ENCODE measurements around the gene CPSF6. TPM values are rescaled to one million over a fixed set of nuclear protein-coding genes. Genes with fewer than 3 reads are reported as not detected.
A peak's percentile ranks its signal among the peaks of the same experiment; 100 is the strongest.

CPSF6 gene
- total and polyA plus RNA-seq, 4 donors, result 16.9 to 147 (median 32.9) TPM

DNA sequence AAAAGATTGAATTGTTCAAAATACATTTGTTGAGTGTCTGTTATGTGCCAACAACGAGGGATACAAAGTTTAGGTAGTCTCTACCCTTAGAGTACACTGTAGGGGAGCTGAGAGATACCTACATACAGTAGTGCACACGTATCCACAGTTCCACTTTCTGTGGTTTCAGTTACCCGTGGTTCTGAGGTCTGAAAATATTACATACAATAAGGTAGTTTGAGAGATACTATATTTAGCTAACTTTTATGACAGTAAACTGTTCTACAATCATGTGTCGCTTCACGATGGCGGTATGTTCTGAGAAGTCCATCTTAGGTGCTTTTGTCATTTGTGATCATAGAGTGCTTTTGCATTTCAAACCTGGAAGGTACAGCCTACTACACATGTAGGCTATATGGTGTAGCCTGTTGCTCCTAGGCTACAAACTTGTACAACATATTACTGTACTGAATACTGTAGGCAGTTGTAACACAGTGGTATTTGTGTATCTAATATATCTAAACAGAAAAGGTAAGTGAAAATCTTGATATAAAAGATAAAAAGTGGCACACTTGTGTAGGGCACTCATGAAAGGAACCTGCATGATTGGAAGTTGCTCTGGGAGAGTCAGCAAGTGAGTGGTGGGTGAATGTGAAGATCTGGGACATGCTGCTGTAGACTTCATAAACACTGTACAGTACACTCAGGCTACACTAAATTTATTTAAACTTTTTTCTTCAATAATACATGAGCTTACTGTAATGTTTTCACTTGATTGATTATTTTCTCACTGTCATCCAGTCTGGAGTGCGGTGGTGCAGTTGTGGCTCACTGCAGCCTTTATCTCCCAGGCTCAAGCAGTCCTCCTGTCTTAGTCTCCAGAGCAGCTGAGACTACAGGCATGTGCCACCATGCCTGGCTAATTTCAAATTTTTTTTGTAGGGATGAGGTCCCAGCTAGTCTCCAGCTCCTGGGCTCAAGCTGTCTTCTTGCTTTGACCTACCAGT is 4.0 kb downstream of the CPSF6 start:
- Histone ChIP-seq H3K27me3 (ENCODE audit: control insufficient read depth in 3 of 3, insufficient read depth in 3 of 3, low read length in 2 of 3) (no peaks in the 10 kb centered on the region), H3K4me1 (ENCODE audit: control insufficient read depth in 5 of 5, insufficient read depth in 5 of 5, low read length in 5 of 5) (peaks cover 5 to 48% (median 16%) of the 10 kb centered on the region in 5 donors), H3K4me3 (no peak overlapping the region), H3K27ac (ENCODE audit: low read depth in 1 of 2, low read length in 1 of 2) (no peak overlapping the region), H3K36me3 (ENCODE audit: control insufficient read depth in 4 of 4, insufficient read depth in 4 of 4, low read length in 4 of 4) (peaks cover 0 to 6% (median 1%) of the 10 kb centered on the region in 4 donors), H3K9me3 (ENCODE audit: control insufficient read depth in 4 of 4, insufficient read depth in 3 of 4, low read length in 3 of 4) (no peaks in the 10 kb centered on the region), H3K9ac (ENCODE audit: insufficient read depth in 1 of 2, low read length in 2 of 2) (no peak overlapping the region)
- whole genome bisulfite sequencing, 2 donors, result 42 to 62% methylated on average over 7 of the region's 7 CpGs
- TF ChIP-seq CTCF (IDR thresholded peaks at IDR 0.05; ENCODE audit: control extremely low read depth, extremely low read depth), result no peak
- ATAC-seq (ENCODE audit: insufficient read depth, low FRiP score), result no peak
- DNase-seq, result no peak

DNA sequence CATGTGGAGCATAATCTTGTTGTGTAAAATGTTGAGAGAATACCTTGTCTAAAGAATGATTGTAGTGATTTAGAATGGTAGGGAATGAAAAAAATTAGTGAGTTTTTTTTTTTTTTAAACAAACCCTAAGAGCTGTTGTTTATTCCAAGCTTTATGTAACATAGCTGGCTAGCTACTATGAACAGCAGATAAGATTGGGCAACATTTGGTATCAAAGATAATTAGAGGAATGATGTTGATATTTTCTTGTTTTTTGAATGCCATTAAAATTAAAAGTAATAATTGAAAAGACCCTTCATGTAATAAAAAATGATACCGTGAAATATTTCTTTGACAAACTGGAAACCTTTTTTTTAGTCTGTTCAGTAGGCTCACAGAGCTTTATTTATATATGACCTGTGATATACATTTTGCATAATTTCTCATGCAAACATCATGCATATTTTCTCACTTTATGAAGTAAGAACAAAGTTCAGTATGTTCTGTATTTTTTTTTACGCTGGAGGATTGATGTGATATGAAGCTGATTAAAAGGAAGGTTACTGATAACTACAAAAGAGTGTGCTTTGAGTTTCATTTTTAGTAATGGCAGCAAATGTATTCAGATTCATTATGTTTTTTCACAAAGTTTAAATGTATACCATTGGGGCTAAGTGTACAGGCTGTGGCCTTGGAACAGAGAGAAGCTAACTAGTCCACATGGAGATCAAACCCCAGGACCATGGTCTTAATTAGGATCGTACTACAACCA is 8.1 kb downstream of the CPSF6 start:
- DNase-seq (peak in 1 of 3 donors; percentile 51), ATAC-seq (ENCODE audit: insufficient read depth, low FRiP score) (no peak)
- H3K4me3 ChIP-seq, result no peak overlapping the region
- WGBS, 2 donors, result 80 to 87% methylated on average over 3 of the region's 3 CpGs
- no peak overlapping the region for H3K27ac ChIP-seq (ENCODE audit: low read depth in 1 of 2, low read length in 1 of 2)
- H3K4me1 ChIP-seq (ENCODE audit: control insufficient read depth in 5 of 5, insufficient read depth in 5 of 5, low read length in 5 of 5), result peaks cover 6 to 33% (median 16%) of the 10 kb centered on the region in 5 donors
- peaks cover 0 to 6% (median 1%) of the 10 kb centered on the region in 4 donors for H3K36me3 ChIP-seq (ENCODE audit: control insufficient read depth in 4 of 4, insufficient read depth in 4 of 4, low read length in 4 of 4)
- H3K9me3 ChIP-seq (ENCODE audit: control insufficient read depth in 4 of 4, insufficient read depth in 3 of 4, low read length in 3 of 4), result no peaks in the 10 kb centered on the region
- no peak overlapping the region for H3K9ac ChIP-seq (ENCODE audit: insufficient read depth in 1 of 2, low read length in 2 of 2)
- no peak for TF ChIP-seq CTCF (IDR thresholded peaks at IDR 0.05; ENCODE audit: control extremely low read depth, extremely low read depth)
- no peaks in the 10 kb centered on the region for H3K27me3 ChIP-seq (ENCODE audit: control insufficient read depth in 3 of 3, insufficient read depth in 3 of 3, low read length in 2 of 3)

DNA sequence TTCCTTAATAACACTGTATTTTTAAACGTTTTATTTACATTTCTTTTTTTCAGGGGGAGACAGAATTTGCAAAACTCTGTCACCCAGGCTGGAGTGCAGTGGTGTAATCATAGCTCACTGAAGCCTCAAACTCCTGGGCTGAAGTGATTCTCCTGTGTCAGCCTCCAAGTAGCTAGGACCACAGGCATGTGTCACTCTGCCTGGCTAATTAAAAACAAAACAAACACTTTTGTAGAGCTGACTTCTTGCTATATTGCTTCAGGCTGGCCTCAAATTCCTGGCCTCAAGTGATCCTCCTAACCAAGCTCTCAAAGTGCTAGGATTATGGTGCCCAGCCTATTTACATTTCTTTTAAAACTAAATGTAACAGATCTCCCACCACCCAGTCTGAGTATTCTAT is 12.7 kb downstream of the CPSF6 start:
- H3K36me3 ChIP-seq (ENCODE audit: control insufficient read depth in 4 of 4, insufficient read depth in 4 of 4, low read length in 4 of 4), result peaks cover 2 to 23% (median 10%) of the 10 kb centered on the region in 4 donors
- H3K27me3 ChIP-seq (ENCODE audit: control insufficient read depth in 3 of 3, insufficient read depth in 3 of 3, low read length in 2 of 3), result no peaks in the 10 kb centered on the region
- no peak for ATAC-seq (ENCODE audit: insufficient read depth, low FRiP score)
- H3K4me1 ChIP-seq (ENCODE audit: control insufficient read depth in 5 of 5, insufficient read depth in 5 of 5, low read length in 5 of 5), result peaks cover 0 to 19% (median 9%) of the 10 kb centered on the region in 5 donors
- no peaks in the 10 kb centered on the region for H3K9me3 ChIP-seq (ENCODE audit: control insufficient read depth in 4 of 4, insufficient read depth in 3 of 4, low read length in 3 of 4)
- no peak for DNase-seq
- TF ChIP-seq CTCF (IDR thresholded peaks at IDR 0.05; ENCODE audit: control extremely low read depth, extremely low read depth), result no peak
- H3K9ac ChIP-seq (ENCODE audit: insufficient read depth in 1 of 2, low read length in 2 of 2), result peak overlapping the region in 1 of 2 donors; percentile 43
- no peak overlapping the region for H3K4me3 ChIP-seq
- no peak overlapping the region for H3K27ac ChIP-seq (ENCODE audit: low read depth in 1 of 2, low read length in 1 of 2)
- 0 to 6% methylated on average over 1 of the region's 1 CpG for WGBS, 2 donors

Data from lung (tissue), 12 donors.